ENCODE data around the gene UHRF2. TPM values are rescaled to one million over a fixed set of nuclear protein-coding genes. Genes with fewer than 3 reads are reported as not detected.

Gene UHRF2
- total and polyA plus RNA-seq, 2 of the 13 experiments (the other 11 are each of a cell fraction or from before 2014, with no cell fraction given), result 42.1 to 44.2 TPM

DNA sequence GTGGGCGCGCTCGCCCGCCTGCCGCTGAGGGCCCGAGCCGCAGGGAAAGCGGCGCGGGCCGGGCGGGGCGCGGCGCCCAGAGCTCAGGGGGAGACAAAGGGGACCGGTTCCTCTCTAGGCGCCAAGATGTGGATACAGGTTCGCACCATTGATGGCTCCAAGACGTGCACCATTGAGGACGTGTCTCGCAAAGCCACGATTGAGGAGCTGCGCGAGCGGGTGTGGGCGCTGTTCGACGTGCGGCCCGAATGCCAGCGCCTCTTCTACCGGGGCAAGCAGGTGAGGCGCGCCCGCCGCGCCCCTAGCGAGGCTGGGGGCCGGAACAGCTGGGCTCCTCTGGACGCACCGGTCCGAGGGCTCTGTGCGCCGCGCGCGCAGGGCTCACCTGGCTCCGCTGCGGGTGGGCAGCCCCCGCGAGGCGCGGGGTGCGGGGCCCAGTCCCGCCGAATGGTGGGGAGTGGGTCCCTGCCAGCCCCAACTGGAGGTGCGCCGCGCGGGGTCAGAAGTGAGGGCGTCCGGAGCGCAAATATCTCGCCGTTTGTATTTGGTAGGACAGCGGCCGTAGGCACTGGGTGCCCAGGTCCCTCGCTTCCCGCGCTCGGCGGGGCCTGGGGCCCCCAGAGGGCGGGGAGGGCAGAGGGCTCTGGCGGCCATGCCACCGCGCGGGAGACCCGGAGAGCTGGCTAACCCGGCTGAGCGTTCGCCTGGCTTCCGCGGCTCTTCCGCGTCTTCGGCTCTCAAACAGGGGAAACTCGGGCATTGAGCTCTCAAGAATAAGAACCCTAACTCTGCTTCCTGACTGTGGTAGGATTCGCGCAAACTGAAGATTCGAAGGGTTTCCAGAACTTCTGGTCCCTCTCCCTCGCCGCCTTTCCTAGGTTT lies 607 bp downstream of the UHRF2 start (continued):
- TF ChIP-seq, protein P1, sequence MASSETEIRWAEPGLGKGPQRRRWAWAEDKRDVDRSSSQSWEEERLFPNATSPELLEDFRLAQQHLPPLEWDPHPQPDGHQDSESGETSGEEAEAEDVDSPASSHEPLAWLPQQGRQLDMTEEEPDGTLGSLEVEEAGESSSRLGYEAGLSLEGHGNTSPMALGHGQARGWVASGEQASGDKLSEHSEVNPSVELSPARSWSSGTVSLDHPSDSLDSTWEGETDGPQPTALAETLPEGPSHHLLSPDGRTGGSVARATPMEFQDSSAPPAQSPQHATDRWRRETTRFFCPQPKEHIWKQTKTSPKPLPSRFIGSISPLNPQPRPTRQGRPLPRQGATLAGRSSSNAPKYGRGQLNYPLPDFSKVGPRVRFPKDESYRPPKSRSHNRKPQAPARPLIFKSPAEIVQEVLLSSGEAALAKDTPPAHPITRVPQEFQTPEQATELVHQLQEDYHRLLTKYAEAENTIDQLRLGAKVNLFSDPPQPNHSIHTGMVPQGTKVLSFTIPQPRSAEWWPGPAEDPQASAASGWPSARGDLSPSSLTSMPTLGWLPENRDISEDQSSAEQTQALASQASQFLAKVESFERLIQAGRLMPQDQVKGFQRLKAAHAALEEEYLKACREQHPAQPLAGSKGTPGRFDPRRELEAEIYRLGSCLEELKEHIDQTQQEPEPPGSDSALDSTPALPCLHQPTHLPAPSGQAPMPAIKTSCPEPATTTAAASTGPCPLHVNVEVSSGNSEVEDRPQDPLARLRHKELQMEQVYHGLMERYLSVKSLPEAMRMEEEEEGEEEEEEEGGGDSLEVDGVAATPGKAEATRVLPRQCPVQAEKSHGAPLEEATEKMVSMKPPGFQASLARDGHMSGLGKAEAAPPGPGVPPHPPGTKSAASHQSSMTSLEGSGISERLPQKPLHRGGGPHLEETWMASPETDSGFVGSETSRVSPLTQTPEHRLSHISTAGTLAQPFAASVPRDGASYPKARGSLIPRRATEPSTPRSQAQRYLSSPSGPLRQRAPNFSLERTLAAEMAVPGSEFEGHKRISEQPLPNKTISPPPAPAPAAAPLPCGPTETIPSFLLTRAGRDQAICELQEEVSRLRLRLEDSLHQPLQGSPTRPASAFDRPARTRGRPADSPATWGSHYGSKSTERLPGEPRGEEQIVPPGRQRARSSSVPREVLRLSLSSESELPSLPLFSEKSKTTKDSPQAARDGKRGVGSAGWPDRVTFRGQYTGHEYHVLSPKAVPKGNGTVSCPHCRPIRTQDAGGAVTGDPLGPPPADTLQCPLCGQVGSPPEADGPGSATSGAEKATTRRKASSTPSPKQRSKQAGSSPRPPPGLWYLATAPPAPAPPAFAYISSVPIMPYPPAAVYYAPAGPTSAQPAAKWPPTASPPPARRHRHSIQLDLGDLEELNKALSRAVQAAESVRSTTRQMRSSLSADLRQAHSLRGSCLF (CRISPR knock-in tag; IDR thresholded peaks at IDR 0.05; ENCODE audit: borderline replicate concordance), result no peak
- TF ChIP-seq NCOA5 (CRISPR knock-in tag; IDR thresholded peaks at IDR 0.05) (no peak), ZNF556 (CRISPR knock-in tag; IDR thresholded peaks at IDR 0.05; ENCODE audit: borderline replicate concordance) (no peak), ASH2L (IDR thresholded peaks at IDR 0.05; ENCODE audit: insufficient read length, low read depth, low read length) (peak; percentile 38), JARID2 (CRISPR knock-in tag; IDR thresholded peaks at IDR 0.05; ENCODE audit: insufficient replicate concordance) (no peak), ZC3H4 (CRISPR knock-in tag; IDR thresholded peaks at IDR 0.05; ENCODE audit: borderline replicate concordance) (no peak), ZKSCAN1 (IDR thresholded peaks at IDR 0.05; ENCODE audit: low read length) (no peak), SIN3A (IDR thresholded peaks at IDR 0.05; ENCODE audit: borderline replicate concordance, low read depth, low read length) (0 out of 2 replicates have a peak, but pooled peaks have one; percentile 28), CCAR2 (optimal IDR thresholded peaks at IDR 0.05; ENCODE audit: low read depth, low read length) (no peak), ZNF616 (CRISPR knock-in tag; IDR thresholded peaks at IDR 0.05; ENCODE audit: low read depth) (no peak), ZNF709 (CRISPR knock-in tag; IDR thresholded peaks at IDR 0.05) (0 out of 2 replicates have a peak, but pooled peaks have one; percentile 48), KDM1A (CRISPR knock-in tag; IDR thresholded peaks at IDR 0.05) (no peak), CBFB (CRISPR knock-in tag; IDR thresholded peaks at IDR 0.05) (no peak)
- TF ChIP-seq, protein P2, sequence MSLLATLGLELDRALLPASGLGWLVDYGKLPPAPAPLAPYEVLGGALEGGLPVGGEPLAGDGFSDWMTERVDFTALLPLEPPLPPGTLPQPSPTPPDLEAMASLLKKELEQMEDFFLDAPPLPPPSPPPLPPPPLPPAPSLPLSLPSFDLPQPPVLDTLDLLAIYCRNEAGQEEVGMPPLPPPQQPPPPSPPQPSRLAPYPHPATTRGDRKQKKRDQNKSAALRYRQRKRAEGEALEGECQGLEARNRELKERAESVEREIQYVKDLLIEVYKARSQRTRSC (CRISPR knock-in tag; IDR thresholded peaks at IDR 0.05; ENCODE audit: low read depth), result no peak
- TF ChIP-seq, protein P3, sequence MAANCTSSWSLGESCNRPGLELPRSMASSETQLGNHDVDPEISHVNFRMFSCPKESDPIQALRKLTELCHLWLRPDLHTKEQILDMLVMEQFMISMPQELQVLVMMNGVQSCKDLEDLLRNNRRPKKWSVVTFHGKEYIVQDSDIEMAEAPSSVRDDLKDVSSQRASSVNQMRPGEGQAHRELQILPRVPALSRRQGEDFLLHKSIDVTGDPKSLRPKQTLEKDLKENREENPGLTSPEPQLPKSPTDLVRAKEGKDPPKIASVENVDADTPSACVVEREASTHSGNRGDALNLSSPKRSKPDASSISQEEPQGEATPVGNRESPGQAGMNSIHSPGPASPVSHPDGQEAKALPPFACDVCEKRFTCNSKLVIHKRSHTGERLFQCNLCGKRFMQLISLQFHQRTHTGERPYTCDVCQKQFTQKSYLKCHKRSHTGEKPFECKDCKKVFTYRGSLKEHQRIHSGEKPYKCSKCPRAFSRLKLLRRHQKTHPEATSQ (CRISPR knock-in tag; IDR thresholded peaks at IDR 0.05; ENCODE audit: borderline replicate concordance), result no peak
- TF ChIP-seq, protein P4, sequence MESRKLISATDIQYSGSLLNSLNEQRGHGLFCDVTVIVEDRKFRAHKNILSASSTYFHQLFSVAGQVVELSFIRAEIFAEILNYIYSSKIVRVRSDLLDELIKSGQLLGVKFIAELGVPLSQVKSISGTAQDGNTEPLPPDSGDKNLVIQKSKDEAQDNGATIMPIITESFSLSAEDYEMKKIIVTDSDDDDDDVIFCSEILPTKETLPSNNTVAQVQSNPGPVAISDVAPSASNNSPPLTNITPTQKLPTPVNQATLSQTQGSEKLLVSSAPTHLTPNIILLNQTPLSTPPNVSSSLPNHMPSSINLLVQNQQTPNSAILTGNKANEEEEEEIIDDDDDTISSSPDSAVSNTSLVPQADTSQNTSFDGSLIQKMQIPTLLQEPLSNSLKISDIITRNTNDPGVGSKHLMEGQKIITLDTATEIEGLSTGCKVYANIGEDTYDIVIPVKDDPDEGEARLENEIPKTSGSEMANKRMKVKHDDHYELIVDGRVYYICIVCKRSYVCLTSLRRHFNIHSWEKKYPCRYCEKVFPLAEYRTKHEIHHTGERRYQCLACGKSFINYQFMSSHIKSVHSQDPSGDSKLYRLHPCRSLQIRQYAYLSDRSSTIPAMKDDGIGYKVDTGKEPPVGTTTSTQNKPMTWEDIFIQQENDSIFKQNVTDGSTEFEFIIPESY (CRISPR knock-in tag; IDR thresholded peaks at IDR 0.05), result no peak
- TF ChIP-seq, protein P5, sequence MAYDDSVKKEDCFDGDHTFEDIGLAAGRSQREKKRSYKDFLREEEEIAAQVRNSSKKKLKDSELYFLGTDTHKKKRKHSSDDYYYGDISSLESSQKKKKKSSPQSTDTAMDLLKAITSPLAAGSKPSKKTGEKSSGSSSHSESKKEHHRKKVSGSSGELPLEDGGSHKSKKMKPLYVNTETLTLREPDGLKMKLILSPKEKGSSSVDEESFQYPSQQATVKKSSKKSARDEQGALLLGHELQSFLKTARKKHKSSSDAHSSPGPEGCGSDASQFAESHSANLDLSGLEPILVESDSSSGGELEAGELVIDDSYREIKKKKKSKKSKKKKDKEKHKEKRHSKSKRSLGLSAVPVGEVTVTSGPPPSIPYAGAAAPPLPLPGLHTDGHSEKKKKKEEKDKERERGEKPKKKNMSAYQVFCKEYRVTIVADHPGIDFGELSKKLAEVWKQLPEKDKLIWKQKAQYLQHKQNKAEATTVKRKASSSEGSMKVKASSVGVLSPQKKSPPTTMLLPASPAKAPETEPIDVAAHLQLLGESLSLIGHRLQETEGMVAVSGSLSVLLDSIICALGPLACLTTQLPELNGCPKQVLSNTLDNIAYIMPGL (CRISPR knock-in tag; IDR thresholded peaks at IDR 0.05; ENCODE audit: borderline replicate concordance in 1 of 2, low read depth in 1 of 2), result peak in 1 of 2 experiments; percentile 71; a peak in 2 of 4 replicates
